Neural cell (in vitro differentiated cells): Measurements from ENCODE around the gene NBL1. TPM values are rescaled to one million over a fixed set of nuclear protein-coding genes. Genes with fewer than 3 reads are reported as not detected.

Experiments used
- H2AFZ ChIP-seq: fragments of 200-600, 300-800 bp; sonication (generic), shearing (Covaris generic); 2 replicates; pipeline ENCODE4 v1.6.0; 2014; ENCODE audit warnings: low read depth, mild to moderate bottlenecking, antibody characterized with exemption, low read length, moderate library complexity
- H3F3A ChIP-seq: fragments of 200-600 bp; shearing (Covaris generic); 2 replicates; pipeline ENCODE4 v1.6.1; 2016; ENCODE audit warnings: mild to moderate bottlenecking, moderate library complexity, mixed read lengths, antibody characterized with exemption, low read length; ENCODE audit not compliant: insufficient read depth, poor library complexity, severe bottlenecking
- H3K27ac ChIP-seq: fragments of 200-600, 300-800 bp; sonication (generic), shearing (Covaris generic); 2 replicates; pipeline ENCODE4 v1.5.1; 2014; ENCODE audit warnings: mild to moderate bottlenecking, low read length, moderate library complexity
- H3K27me3 ChIP-seq: fragments of 300-800, 200-600 bp; sonication (generic), shearing (Covaris generic); 2 replicates; pipeline ENCODE4 v1.6.0; 2014; ENCODE audit warnings: mild to moderate bottlenecking, low read depth, low read length, moderate library complexity; ENCODE audit not compliant: insufficient read depth
- H3K36me3 ChIP-seq: fragments of 300-800, 200-600 bp; sonication (generic), shearing (Covaris generic); 2 replicates; pipeline ENCODE4 v1.5.1; 2014; ENCODE audit warnings: mild to moderate bottlenecking, antibody characterized with exemption, low read length, moderate library complexity; ENCODE audit not compliant: insufficient read depth
- H3K4me2 ChIP-seq: fragments of 300-800, 200-600 bp; sonication (generic), shearing (Covaris generic); 2 replicates; pipeline ENCODE4 v1.6.0; 2014; ENCODE audit warnings: mild to moderate bottlenecking, low read length
- H3K4me3 ChIP-seq: fragments of 300-800, 200-600 bp; sonication (generic), shearing (Covaris generic); 2 replicates; pipeline ENCODE4 v1.5.1; 2014; ENCODE audit warnings: mild to moderate bottlenecking, low read length, moderate library complexity
- H3K79me2 ChIP-seq: fragments of 200-600 bp; shearing (Covaris generic); replicated peaks from 2 replicates; pipeline ENCODE4 v1.6.0; 2014; ENCODE audit warnings: mild to moderate bottlenecking, low read length, moderate library complexity; ENCODE audit not compliant: insufficient read depth
- H3K9ac ChIP-seq: fragments of 300-800, 200-600 bp; sonication (generic), shearing (Covaris generic); 2 replicates; pipeline ENCODE4 v1.6.1; 2016; ENCODE audit warnings: mild to moderate bottlenecking, low read length, mixed read lengths
- H3K9me2 ChIP-seq: fragments of 200-600 bp; shearing (Covaris generic); 2 replicates; pipeline ENCODE4 v1.6.1; 2016; ENCODE audit warnings: mild to moderate bottlenecking, low read length, mixed read lengths; ENCODE audit not compliant: insufficient read depth
- H3K9me3 ChIP-seq: fragments of 200-600, 300-800 bp; sonication (generic), shearing (Covaris generic); 2 replicates; pipeline ENCODE4 v1.6.1; 2016; ENCODE audit warnings: mild to moderate bottlenecking, mixed run types, low read length, moderate library complexity, mixed read lengths
- H4K20me1 ChIP-seq: fragments of 200-600 bp; shearing (Covaris generic); 2 replicates; pipeline ENCODE4 v1.6.1; 2016; ENCODE audit warnings: mild to moderate bottlenecking, mixed run types; ENCODE audit not compliant: insufficient read depth
- CTCF ChIP-seq: fragments of 450-650 bp; IDR thresholded peaks from 2 replicates; pipeline ENCODE4 v1.5.1; 2014; ENCODE audit warnings: antibody characterized with exemption, mild to moderate bottlenecking, moderate library complexity; ENCODE audit not compliant: poor library complexity, severe bottlenecking
- EP300 ChIP-seq: fragments of 450-650 bp; conservative IDR thresholded peaks from 2 replicates; pipeline ENCODE4 v1.6.1; 2014; ENCODE audit warnings: antibody characterized with exemption, mild to moderate bottlenecking, moderate library complexity; ENCODE audit not compliant: poor library complexity, severe bottlenecking
- EZH2 ChIP-seq: fragments of 200-600, 300-800 bp; shearing (Covaris generic), sonication (generic); IDR thresholded peaks from 2 replicates; pipeline ENCODE4 v1.6.1; 2014; ENCODE audit warnings: antibody characterized with exemption, low read length, borderline replicate concordance, mild to moderate bottlenecking; ENCODE audit not compliant: insufficient read depth, poor library complexity, severe bottlenecking
- MXI1 ChIP-seq: fragments of 450-650 bp; conservative IDR thresholded peaks from 2 replicates; pipeline ENCODE4 v1.6.1; 2014; ENCODE audit warnings: antibody characterized with exemption, mild to moderate bottlenecking; ENCODE audit not compliant: poor library complexity, severe bottlenecking
- POLR2AphosphoS5 ChIP-seq: IDR thresholded peaks from 2 replicates; pipeline ENCODE4 v1.6.1; 2012
- RAD21 ChIP-seq: fragments of 450-650 bp; conservative IDR thresholded peaks from 2 replicates; pipeline ENCODE4 v1.6.1; 2014; ENCODE audit warnings: antibody characterized with exemption, mild to moderate bottlenecking, moderate library complexity
- REST ChIP-seq: IDR thresholded peaks from 2 replicates; pipeline ENCODE4 v1.6.1; 2012; ENCODE audit warnings: borderline replicate concordance
- SMC3 ChIP-seq: fragments of 450-650 bp; conservative IDR thresholded peaks from 2 replicates; pipeline ENCODE4 v1.6.1; 2014; ENCODE audit warnings: antibody characterized with exemption, mild to moderate bottlenecking, moderate library complexity; ENCODE audit not compliant: poor library complexity
- polyA plus RNA-seq: library from polyadenylated mRNA; depleted of rRNA; stranded (reverse); fragments of >200 nt; gene quantifications from 2 replicates; pipeline ENCODE4 v1.2.3, GENCODE V29; 2014

Gene NBL1
- polyA plus RNA-seq, 1 donor from 2014 or later: 9.9 TPM

- no peaks in the 10 kb centered on the region for H3F3A ChIP-seq
- TF ChIP-seq RAD21 (no peak), EZH2 (no peak), CTCF (no peak), MXI1 (no peak)
- peaks cover 3% of the 10 kb centered on the region for H3K79me2 ChIP-seq
- H3K9me3 ChIP-seq: no peaks in the 10 kb centered on the region
- H3K9me2 ChIP-seq: no peaks in the 10 kb centered on the region
- no peaks in the 10 kb centered on the region for H4K20me1 ChIP-seq
- no peaks in the 10 kb centered on the region for H3K27me3 ChIP-seq
- no peak overlapping the region for H3K27ac ChIP-seq
- H3K9ac ChIP-seq: no peak overlapping the region
- no peak overlapping the region for H3K4me2 ChIP-seq
- no peak overlapping the region for H2AFZ ChIP-seq
- H3K36me3 ChIP-seq: no peaks in the 10 kb centered on the region
- no peak overlapping the region for H3K4me3 ChIP-seq
These were observed 31.6 kb upstream of the NBL1 start for GRCh38 chr1:19612530-19612929.

- Histone ChIP-seq H3K27me3 (no peaks in the 10 kb centered on the region), H3K79me2 (no peaks in the 10 kb centered on the region), H3K9ac (no peak overlapping the region), H2AFZ (no peak overlapping the region), H3K27ac (no peak overlapping the region), H3K4me3 (no peak overlapping the region), H3K9me3 (no peaks in the 10 kb centered on the region), H3F3A (no peaks in the 10 kb centered on the region), H4K20me1 (no peaks in the 10 kb centered on the region), H3K36me3 (no peaks in the 10 kb centered on the region), H3K4me2 (no peak overlapping the region), H3K9me2 (no peaks in the 10 kb centered on the region)
- TF ChIP-seq REST: no peak
- TF ChIP-seq EP300: no peak
- no peak for TF ChIP-seq CTCF
- TF ChIP-seq MXI1: no peak
- TF ChIP-seq POLR2AphosphoS5: no peak
- TF ChIP-seq SMC3: no peak
These were observed 30.9 kb upstream of the NBL1 start for GRCh38 chr1:19613171-19613703.
